ENCODE data around the gene MRPL52. TPM values are rescaled to one million over a fixed set of nuclear protein-coding genes. Genes with fewer than 3 reads are reported as not detected.
A peak's percentile ranks its signal among the peaks of the same experiment; 100 is the strongest.

MRPL52 gene
- total and polyA plus RNA-seq, 2 of the 13 experiments (the other 11 are each of a cell fraction or from before 2014, with no cell fraction given), result 118 to 329 TPM

DNA sequence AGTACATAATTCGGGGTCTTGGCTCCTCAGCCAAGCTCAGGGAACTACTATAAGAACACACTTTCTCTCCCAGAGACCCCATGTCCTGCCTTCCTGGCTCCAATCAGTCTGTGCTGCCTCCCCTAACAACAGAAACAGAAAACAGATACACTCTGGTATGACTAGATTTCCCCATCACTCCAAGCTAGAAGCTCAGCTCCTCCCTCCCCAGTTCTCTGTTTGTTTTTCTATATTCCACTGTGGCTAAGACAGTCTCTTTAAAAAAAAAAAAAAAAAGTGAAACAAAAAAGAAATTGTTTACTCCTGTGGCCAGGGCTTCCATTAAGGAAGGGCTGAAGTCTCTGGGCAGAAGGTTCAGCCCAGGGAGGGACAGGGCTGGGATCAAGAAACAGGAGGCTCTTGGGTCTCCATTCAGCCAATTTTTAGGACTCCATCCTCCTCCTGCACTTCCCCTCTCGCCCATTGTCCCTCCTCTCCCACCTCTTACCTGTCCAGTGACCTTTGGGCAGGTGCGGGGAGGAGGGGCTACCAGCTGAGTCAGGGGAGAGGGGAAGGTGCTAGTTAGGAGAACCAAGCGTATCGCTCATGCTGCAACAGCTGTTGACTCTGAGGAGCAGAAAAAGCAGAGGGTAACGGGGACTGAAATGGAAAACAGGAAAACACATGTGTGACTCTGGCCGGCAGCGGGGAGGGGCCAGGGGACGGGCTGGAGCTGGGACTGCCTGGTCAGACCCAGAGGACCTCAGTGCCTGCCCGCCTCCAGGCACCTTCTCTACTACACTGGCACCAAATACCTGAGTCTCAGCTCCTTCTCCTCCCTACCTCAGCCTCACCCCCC lies 10.3 kb upstream of the MRPL52 start (continued):
- TF ChIP-seq ZC3H4 (CRISPR knock-in tag; IDR thresholded peaks at IDR 0.05; ENCODE audit: borderline replicate concordance) (peak; percentile 61; the same call in 1 of the 2 replicates), TFAP4 (IDR thresholded peaks at IDR 0.05; ENCODE audit: borderline replicate concordance, low read depth) (peak; percentile 94), SP2 (CRISPR knock-in tag; IDR thresholded peaks at IDR 0.05) (no peak), CENPT (CRISPR knock-in tag; IDR thresholded peaks at IDR 0.05; ENCODE audit: low read depth) (no peak), TBL1XR1 (IDR thresholded peaks at IDR 0.05; ENCODE audit: borderline replicate concordance, low read length, partially characterized antibody) (no peak), ZBTB42 (CRISPR knock-in tag; IDR thresholded peaks at IDR 0.05) (0 out of 2 replicates have a peak, but pooled peaks have one; percentile 72), ZNF775 (CRISPR knock-in tag; IDR thresholded peaks at IDR 0.05; ENCODE audit: borderline replicate concordance) (no peak), ZNF34 (CRISPR knock-in tag; IDR thresholded peaks at IDR 0.05; ENCODE audit: borderline replicate concordance) (no peak), RFXANK (CRISPR knock-in tag; IDR thresholded peaks at IDR 0.05) (no peak), ZNF776 (CRISPR knock-in tag; IDR thresholded peaks at IDR 0.05) (no peak), GTF3A (CRISPR knock-in tag; conservative IDR thresholded peaks at IDR 0.05) (no peak), U2AF2 (IDR thresholded peaks at IDR 0.05; ENCODE audit: low read depth, low read length) (no peak), ZSCAN9 (CRISPR knock-in tag; IDR thresholded peaks at IDR 0.05; ENCODE audit: borderline replicate concordance) (no peak), DPF2 (CRISPR knock-in tag; IDR thresholded peaks at IDR 0.05; ENCODE audit: borderline replicate concordance, low read depth) (peak; percentile 68), HHEX (CRISPR knock-in tag; IDR thresholded peaks at IDR 0.05) (0 out of 2 replicates have a peak, but pooled peaks have one; percentile 39)
- TF ChIP-seq, protein P1, sequence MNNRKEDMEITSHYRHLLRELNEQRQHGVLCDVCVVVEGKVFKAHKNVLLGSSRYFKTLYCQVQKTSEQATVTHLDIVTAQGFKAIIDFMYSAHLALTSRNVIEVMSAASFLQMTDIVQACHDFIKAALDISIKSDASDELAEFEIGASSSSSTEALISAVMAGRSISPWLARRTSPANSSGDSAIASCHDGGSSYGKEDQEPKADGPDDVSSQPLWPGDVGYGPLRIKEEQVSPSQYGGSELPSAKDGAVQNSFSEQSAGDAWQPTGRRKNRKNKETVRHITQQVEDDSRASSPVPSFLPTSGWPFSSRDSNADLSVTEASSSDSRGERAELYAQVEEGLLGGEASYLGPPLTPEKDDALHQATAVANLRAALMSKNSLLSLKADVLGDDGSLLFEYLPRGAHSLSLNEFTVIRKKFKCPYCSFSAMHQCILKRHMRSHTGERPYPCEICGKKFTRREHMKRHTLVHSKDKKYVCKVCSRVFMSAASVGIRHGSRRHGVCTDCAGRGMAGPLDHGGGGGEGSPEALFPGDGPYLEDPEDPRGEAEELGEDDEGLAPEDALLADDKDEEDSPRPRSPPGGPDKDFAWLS (CRISPR knock-in tag; IDR thresholded peaks at IDR 0.05; ENCODE audit: borderline replicate concordance), result no peak
- TF ChIP-seq, protein P2, sequence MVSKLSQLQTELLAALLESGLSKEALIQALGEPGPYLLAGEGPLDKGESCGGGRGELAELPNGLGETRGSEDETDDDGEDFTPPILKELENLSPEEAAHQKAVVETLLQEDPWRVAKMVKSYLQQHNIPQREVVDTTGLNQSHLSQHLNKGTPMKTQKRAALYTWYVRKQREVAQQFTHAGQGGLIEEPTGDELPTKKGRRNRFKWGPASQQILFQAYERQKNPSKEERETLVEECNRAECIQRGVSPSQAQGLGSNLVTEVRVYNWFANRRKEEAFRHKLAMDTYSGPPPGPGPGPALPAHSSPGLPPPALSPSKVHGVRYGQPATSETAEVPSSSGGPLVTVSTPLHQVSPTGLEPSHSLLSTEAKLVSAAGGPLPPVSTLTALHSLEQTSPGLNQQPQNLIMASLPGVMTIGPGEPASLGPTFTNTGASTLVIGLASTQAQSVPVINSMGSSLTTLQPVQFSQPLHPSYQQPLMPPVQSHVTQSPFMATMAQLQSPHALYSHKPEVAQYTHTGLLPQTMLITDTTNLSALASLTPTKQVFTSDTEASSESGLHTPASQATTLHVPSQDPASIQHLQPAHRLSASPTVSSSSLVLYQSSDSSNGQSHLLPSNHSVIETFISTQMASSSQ (IDR thresholded peaks at IDR 0.05; ENCODE audit: low read depth), result no peak
- TF ChIP-seq, protein P2 (CRISPR knock-in tag; IDR thresholded peaks at IDR 0.05; ENCODE audit: borderline replicate concordance), result no peak
- TF ChIP-seq, protein P3, sequence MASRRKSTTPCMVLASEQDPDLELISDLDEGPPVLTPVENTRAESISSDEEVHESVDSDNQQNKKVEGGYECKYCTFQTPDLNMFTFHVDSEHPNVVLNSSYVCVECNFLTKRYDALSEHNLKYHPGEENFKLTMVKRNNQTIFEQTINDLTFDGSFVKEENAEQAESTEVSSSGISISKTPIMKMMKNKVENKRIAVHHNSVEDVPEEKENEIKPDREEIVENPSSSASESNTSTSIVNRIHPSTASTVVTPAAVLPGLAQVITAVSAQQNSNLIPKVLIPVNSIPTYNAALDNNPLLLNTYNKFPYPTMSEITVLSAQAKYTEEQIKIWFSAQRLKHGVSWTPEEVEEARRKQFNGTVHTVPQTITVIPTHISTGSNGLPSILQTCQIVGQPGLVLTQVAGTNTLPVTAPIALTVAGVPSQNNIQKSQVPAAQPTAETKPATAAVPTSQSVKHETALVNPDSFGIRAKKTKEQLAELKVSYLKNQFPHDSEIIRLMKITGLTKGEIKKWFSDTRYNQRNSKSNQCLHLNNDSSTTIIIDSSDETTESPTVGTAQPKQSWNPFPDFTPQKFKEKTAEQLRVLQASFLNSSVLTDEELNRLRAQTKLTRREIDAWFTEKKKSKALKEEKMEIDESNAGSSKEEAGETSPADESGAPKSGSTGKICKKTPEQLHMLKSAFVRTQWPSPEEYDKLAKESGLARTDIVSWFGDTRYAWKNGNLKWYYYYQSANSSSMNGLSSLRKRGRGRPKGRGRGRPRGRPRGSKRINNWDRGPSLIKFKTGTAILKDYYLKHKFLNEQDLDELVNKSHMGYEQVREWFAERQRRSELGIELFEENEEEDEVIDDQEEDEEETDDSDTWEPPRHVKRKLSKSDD (CRISPR knock-in tag; IDR thresholded peaks at IDR 0.05; ENCODE audit: low read depth), result no peak

Measured in HepG2 (cell line).